Measurements from ENCODE around the gene AGBL1.
"Not testable (repeated sequence)": the region's sequence is repeated elsewhere in the genome, so short reads cannot be mapped to it uniquely, and the experiment has no call there.

AGBL1 gene

DNA sequence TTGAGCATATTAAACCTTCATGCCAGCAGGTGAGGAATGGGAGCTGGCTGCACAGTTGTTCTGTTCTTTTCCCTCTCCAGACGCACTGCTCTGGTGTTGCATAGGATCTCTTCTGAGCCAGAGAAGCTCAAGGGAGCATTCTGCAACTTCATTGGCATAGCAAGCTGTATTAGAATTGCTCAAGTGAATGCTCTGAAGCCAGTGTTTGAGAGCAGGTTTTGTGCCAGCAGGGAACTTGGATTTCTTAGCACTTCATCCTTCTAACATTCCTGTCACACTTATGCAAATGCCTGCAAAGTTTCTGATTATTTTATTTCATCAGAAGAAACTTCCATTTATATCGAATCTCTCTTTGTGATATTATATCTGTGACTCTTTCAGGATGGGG lies 366.6 kb downstream of the AGBL1 start:
- H3K4me3 ChIP-seq (ENCODE audit: low read depth, low read length): no peak overlapping the region
- no peak for DNase-seq (ENCODE audit: low read depth)
- TF ChIP-seq, protein P1, sequence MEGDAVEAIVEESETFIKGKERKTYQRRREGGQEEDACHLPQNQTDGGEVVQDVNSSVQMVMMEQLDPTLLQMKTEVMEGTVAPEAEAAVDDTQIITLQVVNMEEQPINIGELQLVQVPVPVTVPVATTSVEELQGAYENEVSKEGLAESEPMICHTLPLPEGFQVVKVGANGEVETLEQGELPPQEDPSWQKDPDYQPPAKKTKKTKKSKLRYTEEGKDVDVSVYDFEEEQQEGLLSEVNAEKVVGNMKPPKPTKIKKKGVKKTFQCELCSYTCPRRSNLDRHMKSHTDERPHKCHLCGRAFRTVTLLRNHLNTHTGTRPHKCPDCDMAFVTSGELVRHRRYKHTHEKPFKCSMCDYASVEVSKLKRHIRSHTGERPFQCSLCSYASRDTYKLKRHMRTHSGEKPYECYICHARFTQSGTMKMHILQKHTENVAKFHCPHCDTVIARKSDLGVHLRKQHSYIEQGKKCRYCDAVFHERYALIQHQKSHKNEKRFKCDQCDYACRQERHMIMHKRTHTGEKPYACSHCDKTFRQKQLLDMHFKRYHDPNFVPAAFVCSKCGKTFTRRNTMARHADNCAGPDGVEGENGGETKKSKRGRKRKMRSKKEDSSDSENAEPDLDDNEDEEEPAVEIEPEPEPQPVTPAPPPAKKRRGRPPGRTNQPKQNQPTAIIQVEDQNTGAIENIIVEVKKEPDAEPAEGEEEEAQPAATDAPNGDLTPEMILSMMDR (conservative IDR thresholded peaks at IDR 0.05; ENCODE audit: low read depth, low read length): no peak

DNA sequence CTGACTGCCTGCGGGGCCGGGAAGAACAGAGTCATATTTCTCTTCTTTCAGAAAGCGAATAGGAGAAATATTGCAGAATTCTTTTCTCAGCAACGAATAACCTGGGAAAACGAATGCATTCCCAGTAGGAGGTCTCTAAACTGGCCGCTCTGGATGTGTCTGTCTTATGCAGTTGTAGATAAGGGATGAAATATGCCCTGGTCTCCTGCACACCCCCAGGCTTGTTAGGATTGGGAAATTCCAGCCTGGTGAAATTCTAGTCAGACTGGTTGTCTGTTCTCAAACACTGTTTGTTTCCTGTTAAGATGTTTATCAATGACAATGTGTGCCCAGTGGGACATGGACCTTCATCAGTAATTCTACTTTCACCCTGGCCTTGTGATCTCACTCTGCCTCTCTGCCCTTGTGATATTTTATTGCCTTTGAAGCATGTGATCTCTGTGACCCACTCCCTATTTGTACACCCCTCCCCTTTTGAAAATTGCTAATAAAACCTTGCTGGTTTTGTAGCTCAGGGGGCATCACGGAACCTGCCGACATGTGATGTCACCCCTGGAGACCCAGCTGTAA lies 385.9 kb downstream of the AGBL1 start:
- not testable (repeated sequence) for DNase-seq (ENCODE audit: low read depth); H3K4me3 ChIP-seq (ENCODE audit: low read depth, low read length)

DNA sequence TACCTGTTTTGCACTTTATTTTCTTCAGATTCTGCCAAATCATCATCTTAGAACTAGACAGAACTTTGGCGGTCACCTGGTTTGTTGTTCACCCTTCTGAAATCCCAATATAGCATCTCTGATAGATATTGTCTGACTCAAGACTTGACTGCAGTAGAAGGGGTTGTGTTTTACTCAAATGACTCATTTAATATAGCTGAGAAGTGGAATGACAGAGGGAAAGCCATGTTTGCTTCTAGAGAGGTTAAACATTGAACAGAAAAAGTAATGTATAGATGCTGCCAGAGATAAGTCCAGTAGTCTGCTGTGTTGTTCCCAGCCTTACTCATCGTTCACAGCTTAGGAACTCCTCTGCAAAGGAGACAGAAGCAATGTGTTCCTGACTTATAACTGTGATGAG lies 402.0 kb downstream of the AGBL1 start:
- TF ChIP-seq, protein P1 (conservative IDR thresholded peaks at IDR 0.05; ENCODE audit: low read depth, low read length): no peak
- H3K4me3 ChIP-seq (ENCODE audit: low read depth, low read length): no peak overlapping the region
- no peak for DNase-seq (ENCODE audit: low read depth)

DNA sequence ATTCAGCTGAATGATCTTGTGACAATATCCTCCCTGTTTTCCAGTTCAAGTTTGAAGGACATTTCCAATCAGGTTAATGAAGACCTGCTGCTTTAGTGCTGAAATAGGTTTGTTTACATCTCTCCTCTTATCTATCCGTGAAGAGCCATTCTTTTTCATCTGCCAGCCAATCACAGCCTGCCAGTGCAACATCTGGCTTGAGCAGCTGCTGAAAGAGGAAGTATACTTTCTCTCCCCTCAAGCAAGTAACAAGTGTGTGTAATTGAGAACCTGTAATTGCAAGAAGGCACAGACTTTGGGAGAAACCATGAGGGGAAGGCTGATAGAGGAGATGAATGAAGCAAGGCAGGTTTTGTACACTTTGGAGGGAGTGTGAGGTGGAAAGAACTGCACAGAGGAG lies 404.3 kb downstream of the AGBL1 start:
- TF ChIP-seq, protein P1 (conservative IDR thresholded peaks at IDR 0.05; ENCODE audit: low read depth, low read length): no peak
- H3K4me3 ChIP-seq (ENCODE audit: low read depth, low read length): no peak overlapping the region
- DNase-seq (ENCODE audit: low read depth): no peak

DNA sequence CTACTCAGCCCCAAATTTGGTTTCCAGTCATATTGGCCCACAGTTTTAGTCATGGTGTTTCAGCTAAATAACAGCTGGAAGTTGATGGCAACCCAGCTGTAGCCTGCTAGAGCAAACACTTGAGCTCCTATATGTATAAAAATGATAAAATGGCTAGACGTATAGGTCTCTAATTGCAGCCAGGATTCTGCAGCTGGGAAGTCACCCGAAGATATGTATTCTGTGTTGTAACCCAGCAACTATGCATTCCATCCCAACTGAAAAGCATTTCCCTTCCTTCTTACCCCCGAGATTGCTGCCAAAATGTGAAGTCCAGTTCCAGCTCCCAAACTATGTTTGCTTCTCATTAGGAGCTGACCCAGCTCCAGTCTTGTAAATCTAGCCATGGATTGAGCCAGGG lies 408.4 kb downstream of the AGBL1 start:
- TF ChIP-seq, protein P1 (conservative IDR thresholded peaks at IDR 0.05; ENCODE audit: low read depth, low read length): no peak
- no peak overlapping the region for H3K4me3 ChIP-seq (ENCODE audit: low read depth, low read length)
- no peak for DNase-seq (ENCODE audit: low read depth)

DNA sequence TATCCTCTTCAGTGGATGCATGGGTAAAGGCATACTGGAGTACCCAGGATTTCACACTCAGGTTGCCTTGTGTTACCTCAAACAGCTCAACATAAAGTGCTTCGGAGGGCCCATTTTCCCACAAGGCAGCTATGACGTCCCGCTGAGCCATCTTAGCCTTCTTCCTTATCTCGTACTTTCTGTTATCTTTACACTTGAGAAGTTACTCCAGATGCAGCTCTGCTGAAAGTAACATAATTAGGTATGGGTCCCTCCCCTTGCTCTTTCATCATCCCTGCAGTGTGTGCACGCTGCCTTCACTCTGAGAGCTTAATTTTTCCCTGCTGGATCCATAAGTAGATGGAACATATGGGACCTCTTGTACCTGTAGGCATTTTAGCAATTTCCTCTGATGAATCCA lies 410.3 kb downstream of the AGBL1 start:
- DNase-seq (ENCODE audit: low read depth): no peak
- H3K4me3 ChIP-seq (ENCODE audit: low read depth, low read length): no peak overlapping the region
- TF ChIP-seq, protein P1 (conservative IDR thresholded peaks at IDR 0.05; ENCODE audit: low read depth, low read length): no peak

DNA sequence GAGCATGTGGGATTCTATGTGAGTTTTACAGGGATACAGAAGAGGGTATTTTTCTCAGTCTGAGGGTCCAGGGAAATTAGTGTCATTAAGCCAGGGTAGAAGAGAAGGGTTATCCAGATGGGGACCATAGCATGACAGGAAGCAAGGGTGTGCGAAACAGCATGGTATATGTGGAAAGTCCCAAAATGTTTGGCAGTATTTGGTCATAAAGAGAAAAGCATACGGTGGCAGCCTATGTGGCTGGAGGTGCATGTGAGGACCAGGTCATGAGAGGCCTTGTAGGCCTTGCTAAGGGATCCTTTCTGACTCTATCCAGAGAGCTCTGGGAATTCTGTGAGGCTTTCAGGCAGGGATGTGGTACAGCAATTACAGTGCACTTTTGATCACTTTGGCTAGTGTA lies 411.4 kb downstream of the AGBL1 start:
- TF ChIP-seq, protein P1 (conservative IDR thresholded peaks at IDR 0.05; ENCODE audit: low read depth, low read length): no peak
- H3K4me3 ChIP-seq (ENCODE audit: low read depth, low read length): no peak overlapping the region
- DNase-seq (ENCODE audit: low read depth): no peak

Data from choroid plexus epithelial cell (primary cell).